ENCODE results near the gene TAOK1. TPM values are rescaled to one million over a fixed set of nuclear protein-coding genes. Genes with fewer than 3 reads are reported as not detected.

The TAOK1 gene
- total RNA-seq, 1 donor from 2014 or later: 87.1 TPM

DNA sequence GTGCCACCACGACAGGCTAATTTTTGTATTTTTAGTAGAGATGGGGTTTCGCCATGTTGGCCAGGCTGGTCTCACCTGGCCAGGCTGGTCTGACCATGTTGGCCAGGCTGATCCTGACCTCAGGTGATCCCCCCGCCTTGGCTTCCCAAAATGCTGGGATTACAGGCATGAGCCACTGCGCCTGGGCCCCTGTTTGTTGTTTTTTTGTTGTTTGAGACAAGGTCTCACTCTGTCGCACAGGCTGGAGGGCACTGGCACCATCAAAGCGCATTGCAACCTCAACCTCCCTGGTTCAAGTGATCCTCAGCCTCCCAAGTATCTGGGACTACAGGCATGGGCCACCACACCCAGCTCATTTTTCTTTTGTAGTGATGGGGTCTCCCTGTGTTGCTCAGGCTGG is 43.7 kb upstream of the TAOK1 start:
- TF ChIP-seq, protein P1, sequence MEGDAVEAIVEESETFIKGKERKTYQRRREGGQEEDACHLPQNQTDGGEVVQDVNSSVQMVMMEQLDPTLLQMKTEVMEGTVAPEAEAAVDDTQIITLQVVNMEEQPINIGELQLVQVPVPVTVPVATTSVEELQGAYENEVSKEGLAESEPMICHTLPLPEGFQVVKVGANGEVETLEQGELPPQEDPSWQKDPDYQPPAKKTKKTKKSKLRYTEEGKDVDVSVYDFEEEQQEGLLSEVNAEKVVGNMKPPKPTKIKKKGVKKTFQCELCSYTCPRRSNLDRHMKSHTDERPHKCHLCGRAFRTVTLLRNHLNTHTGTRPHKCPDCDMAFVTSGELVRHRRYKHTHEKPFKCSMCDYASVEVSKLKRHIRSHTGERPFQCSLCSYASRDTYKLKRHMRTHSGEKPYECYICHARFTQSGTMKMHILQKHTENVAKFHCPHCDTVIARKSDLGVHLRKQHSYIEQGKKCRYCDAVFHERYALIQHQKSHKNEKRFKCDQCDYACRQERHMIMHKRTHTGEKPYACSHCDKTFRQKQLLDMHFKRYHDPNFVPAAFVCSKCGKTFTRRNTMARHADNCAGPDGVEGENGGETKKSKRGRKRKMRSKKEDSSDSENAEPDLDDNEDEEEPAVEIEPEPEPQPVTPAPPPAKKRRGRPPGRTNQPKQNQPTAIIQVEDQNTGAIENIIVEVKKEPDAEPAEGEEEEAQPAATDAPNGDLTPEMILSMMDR (IDR thresholded peaks at IDR 0.05): no peak
- Mint-ChIP-seq H3K4me3 (ENCODE audit: unreplicated experiment) (no peak overlapping the region), H3K9me3 (ENCODE audit: low read depth) (no peaks in the 10 kb centered on the region), H3K4me1 (ENCODE audit: low read depth) (peaks cover 16% of the 10 kb centered on the region), H3K27me3 (ENCODE audit: low read depth) (peaks cover 11% of the 10 kb centered on the region), H3K27ac (ENCODE audit: unreplicated experiment) (no peak overlapping the region), H3K36me3 (ENCODE audit: low read depth) (peaks cover 1% of the 10 kb centered on the region)
- no peak for DNase-seq (ENCODE audit: low spot score)

DNA sequence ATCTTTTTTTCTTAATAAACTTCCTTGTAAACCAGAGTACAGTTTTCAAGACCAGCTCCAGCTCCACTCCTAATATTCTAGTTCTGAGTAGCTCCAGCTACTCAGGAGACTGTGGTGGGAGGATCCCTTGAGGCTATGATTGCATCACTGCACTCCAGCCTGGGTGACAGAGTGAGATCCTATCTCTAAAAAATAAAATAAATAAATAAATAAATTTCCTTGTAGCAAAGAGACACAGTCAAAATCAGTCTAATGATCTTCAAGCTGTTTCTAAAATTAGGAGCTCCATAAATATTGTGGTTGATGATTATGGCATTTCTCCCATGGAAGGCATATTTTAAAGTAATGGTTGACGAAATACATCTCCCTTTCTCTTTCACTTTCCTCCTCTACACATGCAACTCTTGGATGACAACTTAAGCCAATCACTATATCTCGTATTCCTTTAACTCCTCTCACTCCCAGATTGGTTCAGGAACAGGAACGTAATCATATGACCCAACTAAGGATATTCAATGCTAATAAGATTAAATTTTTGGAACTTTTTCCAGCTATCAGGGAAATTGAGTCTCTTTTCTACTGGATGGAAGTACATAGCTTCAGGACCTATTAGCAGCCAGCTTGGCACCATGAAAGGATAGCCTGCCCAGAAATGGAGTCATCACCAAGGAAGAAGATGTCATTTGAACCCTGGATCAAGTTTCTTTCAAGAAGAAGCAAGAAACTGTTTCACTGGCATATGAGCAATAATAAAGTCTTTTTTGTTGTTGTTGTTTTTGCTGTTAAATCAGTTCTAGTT is 42.1 kb upstream of the TAOK1 start:
- DNase-seq (ENCODE audit: low spot score): no peak
- TF ChIP-seq, protein P1 (IDR thresholded peaks at IDR 0.05): no peak
- no peaks in the 10 kb centered on the region for H3K9me3 Mint-ChIP-seq (ENCODE audit: low read depth)
- H3K27me3 Mint-ChIP-seq (ENCODE audit: low read depth): peaks cover 7% of the 10 kb centered on the region
- H3K4me1 Mint-ChIP-seq (ENCODE audit: low read depth): peaks cover 16% of the 10 kb centered on the region
- peaks cover 1% of the 10 kb centered on the region for H3K36me3 Mint-ChIP-seq (ENCODE audit: low read depth)
- H3K4me3 Mint-ChIP-seq (ENCODE audit: unreplicated experiment): no peak overlapping the region
- H3K27ac Mint-ChIP-seq (ENCODE audit: unreplicated experiment): no peak overlapping the region

DNA sequence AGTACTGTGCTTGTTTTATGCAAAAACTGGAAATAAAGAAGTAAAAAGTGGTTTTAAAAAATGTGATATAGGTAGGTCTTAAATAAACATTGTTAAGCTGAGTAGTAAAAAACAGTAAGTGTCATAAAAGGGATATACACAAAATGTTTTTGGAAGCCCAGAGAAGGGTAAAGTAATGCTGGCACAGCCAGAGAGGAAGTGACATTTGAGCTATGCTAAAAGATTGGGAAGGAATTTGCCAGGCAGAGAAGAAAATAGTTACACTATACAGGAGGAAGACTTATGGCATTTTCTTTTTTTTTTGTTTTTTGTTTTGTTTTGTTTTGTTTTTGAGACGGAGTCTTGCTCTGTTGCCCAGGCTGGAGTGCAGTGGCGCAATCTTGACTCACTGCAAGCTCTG is 40.8 kb upstream of the TAOK1 start:
- peak overlapping the region; percentile 54 for H3K27ac Mint-ChIP-seq (ENCODE audit: unreplicated experiment)
- peaks cover 16% of the 10 kb centered on the region for H3K4me1 Mint-ChIP-seq (ENCODE audit: low read depth)
- no peak overlapping the region for H3K4me3 Mint-ChIP-seq (ENCODE audit: unreplicated experiment)
- H3K27me3 Mint-ChIP-seq (ENCODE audit: low read depth): peaks cover 2% of the 10 kb centered on the region
- no peak for DNase-seq (ENCODE audit: low spot score)
- no peaks in the 10 kb centered on the region for H3K36me3 Mint-ChIP-seq (ENCODE audit: low read depth)
- no peaks in the 10 kb centered on the region for H3K9me3 Mint-ChIP-seq (ENCODE audit: low read depth)
- TF ChIP-seq, protein P1 (IDR thresholded peaks at IDR 0.05): no peak

DNA sequence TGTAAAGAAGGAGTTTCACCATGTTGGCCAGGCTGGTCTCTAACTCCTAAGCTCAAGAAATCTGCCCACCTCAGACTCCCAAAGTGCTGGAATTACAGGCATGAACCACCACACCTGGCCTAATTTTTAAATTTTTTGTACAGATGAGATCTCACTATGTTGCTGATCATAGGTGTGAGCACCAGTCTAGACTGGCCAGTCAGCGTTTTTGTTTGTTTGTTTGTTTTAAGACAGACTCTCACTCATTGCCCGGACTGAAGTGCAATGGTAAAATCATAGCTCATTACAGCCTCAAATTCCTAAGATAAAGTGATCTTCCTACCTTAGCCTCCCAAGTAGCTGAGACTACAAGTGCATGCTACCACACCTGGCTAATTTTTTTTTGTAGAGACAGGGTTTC is 38.0 kb upstream of the TAOK1 start:
- no peak overlapping the region for H3K4me3 Mint-ChIP-seq (ENCODE audit: unreplicated experiment)
- H3K36me3 Mint-ChIP-seq (ENCODE audit: low read depth): no peaks in the 10 kb centered on the region
- no peak for DNase-seq (ENCODE audit: low spot score)
- H3K27me3 Mint-ChIP-seq (ENCODE audit: low read depth): no peaks in the 10 kb centered on the region
- H3K27ac Mint-ChIP-seq (ENCODE audit: unreplicated experiment): no peak overlapping the region
- no peaks in the 10 kb centered on the region for H3K9me3 Mint-ChIP-seq (ENCODE audit: low read depth)
- TF ChIP-seq, protein P1 (IDR thresholded peaks at IDR 0.05): no peak
- peaks cover 16% of the 10 kb centered on the region for H3K4me1 Mint-ChIP-seq (ENCODE audit: low read depth)

DNA sequence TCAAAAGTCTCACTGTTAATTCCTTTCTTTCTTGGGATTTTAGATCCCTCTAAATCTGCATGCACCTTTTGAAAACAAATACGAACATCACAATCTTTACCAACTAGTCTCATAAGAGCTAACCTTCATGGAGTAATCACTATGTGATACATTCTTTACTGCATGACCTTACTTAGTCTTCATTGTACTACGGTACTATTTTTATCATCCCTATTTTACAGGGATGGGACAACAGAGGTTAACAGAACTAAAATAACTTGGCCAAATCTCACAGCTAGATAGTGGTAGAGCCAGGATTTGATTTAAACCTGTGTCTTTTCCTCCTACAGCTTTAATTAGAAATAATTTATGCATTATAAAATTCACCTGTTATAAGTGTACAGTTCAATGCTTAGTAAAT is 32.9 kb upstream of the TAOK1 start:
- Mint-ChIP-seq H3K27me3 (ENCODE audit: low read depth) (no peaks in the 10 kb centered on the region), H3K36me3 (ENCODE audit: low read depth) (no peaks in the 10 kb centered on the region), H3K27ac (ENCODE audit: unreplicated experiment) (no peak overlapping the region), H3K4me3 (ENCODE audit: unreplicated experiment) (no peak overlapping the region), H3K4me1 (ENCODE audit: low read depth) (peaks cover 13% of the 10 kb centered on the region), H3K9me3 (ENCODE audit: low read depth) (no peaks in the 10 kb centered on the region)
- TF ChIP-seq, protein P1 (IDR thresholded peaks at IDR 0.05): no peak
- DNase-seq (ENCODE audit: low spot score): no peak
